GM19238 (cell line): ENCODE measurements around the gene ETV6.

Experiments
- DNase-seq: peaks from one replicate; pipeline ENCODE4 v3.0.0; 2011; ENCODE audit warnings: low spot score; ENCODE audit not compliant: insufficient read length

Gene ETV6

DNA sequence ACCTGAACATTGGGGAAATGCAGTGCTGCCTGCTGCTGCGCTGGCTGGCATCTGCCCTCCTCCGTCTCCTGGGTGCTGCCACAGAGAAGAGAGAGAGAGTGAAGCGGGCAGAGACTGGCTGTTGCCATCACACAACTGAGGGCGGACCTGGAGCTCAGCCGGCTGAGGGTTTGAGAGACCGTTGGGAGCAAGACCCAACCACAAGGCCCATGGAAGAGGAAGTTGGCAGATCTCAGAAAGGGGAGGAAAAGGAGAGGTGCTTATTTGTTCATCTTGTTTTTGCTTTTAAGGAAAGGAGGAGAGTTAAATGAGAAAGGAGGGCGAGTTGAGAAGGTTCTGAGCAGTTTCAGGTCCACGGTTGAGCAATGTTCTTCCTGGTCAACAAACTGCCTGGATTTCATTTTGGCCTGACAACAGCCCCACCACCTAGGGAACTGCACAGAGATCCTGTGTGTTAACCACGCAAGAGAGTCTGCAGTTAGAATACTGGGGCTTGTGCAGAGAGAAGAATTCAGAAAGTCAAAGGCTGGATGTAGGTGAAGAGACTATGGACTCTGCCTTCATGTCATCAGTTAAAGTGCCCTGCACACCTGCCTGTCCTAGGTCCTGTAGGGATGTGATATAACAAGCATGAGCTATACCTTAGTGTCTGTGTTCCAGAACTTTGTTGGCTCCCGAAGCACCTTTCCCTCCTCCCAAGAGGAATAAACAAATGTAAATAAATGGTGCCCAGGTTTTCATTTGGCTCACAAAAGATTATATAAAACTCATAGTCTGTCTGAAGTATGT, 124.6 kb downstream of the ETV6 start:
- no peak for DNase-seq

DNA sequence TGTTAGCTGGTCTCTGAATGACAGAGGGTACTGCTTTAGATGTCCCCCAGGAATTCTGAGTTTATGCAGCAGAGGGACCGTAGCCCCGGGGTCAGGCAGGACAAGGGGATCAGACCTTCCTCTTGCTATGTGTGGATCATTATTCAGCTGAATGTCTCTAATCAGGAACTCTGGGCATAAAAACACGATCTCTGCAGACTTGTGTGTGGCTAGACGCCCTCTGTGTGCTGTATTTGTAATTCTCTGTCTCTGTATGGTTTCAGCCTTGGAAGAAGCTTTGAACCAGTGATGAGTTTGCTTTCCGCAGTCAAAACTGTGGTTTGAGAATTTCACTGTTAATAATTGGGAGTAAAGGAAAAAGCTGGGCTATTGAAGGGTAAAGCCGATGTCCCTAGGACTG, 125.3 kb downstream of the ETV6 start:
- DNase-seq, result no peak

DNA sequence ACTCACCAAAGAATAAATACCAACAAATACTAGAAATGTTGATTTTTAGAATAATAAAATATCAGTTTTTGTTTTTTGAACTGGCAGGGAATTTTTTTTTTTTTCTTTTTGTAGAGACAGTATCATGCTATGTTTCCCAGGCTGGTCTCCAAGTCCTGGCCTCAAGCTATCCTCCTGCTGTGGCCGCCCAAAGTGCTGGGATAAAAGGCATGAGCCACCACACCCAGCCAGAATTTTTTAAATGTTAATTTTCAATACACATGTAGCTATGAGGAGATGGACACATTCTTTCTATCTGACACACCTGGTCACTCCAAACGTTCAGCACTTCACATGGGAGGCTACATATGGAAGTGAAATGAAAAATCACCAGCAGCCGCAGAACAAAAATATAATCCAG, 126.8 kb downstream of the ETV6 start:
- DNase-seq, result no peak

DNA sequence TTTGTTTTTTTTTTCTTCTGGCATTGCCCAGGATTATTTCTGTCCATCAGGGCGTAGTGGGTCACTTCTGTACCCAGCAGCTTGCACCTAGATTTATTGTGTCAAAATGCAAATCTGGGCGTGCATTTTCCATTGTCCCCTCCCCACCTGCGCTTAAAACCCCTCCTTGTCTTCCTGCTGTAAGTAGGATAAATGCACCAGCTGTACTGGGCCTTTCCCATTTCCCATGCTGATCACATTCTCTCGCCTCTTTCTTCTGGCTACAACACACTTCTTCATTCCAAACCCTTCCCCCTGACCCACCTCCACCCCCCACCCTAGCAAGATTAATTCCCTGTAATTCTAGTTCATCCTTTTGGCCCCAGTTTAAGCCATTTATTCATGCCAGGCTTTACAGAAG, 128.0 kb downstream of the ETV6 start:
- DNase-seq, result no peak

DNA sequence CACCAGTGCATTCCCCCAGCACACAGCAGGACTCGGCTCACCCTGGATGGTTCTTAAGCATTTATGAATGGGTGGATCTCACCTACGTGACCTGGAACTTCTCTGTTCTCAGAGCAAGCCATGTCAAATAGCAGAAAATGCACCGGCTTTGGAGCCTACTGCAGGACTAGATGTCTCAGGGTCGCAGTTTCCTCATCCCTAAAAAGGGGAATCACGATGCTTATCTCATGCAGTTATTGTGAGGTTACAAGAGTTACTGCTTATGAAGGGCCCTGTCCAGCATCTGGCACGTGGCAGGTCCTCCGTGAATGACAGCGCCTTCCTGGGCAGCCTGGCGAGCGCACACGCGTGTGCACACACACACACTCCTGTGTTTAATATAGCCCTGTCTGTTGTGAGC, 128.5 kb downstream of the ETV6 start:
- no peak for DNase-seq

DNA sequence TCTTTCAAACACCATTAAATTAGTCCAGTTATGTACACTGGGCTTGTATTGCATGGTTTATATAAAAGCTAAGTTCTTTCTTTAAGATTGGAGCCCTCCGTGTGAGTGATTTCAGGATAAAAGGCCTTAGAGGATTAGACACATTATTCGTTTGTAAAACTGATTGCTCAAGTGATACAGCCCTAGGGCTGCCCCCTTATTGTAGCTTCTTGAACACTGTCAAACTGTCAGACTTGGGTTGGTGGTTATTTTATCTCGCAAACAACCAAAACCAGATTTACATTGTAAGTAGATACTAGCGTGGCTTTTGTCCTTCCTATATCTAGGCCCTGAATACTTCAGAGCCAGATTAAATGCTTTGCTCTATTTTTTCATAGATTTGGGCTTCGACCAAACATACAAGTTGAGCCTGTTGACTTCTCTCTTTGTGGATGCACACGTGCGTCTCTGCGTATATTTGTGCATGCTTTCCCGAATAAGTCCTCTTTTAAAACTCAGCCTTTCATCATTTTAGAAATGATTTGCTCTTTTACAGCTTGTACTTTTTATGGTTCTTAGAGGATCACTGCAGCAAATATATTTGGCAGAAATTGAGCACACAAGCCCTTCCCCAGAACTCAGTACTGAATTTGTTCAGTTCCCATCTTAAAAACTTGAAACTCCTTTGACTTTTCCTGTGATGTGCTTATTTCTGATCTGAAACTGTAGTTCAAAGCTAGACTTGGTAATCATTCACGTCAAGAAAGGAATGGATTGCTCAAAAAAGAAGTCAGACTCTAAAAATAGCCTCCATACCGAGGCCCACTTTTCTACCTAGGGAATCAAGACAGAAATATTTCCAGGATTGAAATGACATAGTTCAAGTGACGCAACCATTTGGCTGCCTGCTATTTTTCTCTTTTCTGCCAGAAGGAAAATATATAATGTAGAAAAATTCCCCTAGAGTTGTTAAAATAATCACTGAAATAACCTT, 129.5 kb downstream of the ETV6 start:
- no peak for DNase-seq

DNA sequence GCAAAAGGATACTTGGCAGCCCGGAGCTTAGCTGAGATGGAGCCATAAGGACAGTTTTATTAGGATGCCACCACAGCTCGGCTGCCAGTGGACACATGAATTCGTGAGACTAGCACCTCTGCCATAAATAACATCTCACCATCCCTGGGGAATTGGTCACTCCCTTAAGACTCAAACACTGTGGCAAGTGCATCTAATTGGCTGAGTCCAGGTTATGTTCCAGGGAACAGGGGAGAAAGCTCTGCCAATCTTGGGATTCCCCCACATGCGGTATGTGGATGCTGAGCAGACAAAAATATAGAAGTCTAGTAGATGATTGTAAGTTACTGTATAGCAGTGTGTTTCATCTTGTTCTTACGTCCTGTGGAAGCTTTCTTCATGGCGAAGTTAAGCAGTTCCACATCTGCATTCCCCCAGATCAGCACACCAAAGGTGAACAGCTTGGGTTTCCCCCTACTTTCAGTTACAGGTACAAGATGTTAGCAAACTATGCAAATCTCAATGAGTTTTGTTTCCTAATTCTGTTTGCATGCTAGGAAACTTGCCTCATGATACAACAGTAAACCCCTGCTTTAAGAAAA, 131.1 kb downstream of the ETV6 start:
- DNase-seq, result peak; percentile 35

DNA sequence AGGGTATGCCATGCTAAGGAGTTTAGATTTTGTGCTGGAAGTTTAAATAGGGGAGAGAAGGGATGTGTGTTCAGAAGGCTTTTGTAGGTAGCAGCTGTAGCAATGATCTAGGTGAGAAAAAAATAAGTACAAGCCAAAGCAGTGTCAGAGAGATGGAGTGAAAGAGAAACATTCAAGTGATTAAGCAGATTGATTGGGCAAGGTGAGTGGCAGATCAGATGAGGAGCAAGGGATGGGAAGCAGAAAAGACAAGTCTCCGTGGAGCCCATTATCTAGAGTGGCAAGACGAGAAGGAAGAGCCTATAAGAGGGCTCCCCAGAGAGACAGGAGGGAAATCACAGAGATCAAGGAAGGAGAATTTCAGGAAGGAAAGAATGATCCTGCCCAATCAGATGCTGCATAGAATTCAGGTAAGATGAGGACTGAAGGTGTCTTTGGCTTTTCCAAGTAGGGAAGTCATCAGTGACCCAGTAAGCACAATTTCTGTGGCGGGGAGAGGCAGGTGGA, 133.5 kb downstream of the ETV6 start:
- no peak for DNase-seq

DNA sequence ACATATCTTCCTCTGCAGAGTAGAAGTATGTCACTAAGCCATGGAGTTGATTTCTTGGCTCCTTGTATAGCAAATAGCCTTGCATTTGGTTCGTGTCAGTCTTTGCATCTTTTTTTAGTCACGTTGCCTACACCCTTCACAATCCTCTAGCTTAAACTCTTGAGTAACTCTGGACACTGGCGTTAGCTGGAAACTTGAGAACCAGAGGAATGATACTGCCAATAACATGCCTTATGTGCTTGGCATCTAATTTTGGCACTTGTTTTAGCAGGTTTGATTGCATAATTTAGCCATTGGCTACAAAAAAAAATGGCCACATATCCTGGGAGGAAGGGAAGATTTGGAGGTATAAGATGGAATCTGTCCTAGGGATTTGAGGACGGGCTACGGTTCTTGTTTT, 136.2 kb downstream of the ETV6 start:
- DNase-seq, result no peak

DNA sequence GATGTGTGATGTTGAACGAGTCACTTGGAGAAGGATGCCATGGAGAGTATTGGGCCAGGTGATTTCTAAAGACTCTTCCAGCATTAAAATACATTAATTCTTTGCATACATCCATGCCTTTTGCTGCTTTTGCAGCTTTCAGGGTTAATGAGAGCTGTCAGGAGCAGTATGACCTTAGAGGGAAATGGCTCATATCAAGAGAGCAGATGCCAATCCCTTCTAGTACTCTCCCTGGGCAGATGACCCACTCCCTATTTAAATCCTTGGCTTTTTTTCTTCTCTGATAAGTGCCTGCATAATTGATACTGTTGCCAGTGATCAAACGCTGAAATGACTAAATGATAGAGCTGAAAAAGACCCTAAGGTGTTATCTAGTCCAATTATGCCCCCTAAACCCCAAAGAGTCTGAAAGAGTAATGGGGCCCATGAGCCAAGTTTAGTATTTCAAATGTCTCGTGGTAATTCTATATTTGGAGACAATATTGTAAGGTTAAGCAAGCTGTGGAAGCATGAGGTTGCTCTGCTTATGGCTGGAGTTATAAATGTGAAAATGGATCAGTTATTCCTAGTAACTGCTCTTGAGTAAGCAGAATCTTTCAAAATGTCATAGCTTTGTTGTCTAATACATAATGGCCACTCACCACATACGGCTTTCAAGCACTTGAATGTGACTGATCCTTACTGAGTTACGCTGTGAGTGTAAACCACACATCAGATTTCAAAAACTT, 137.3 kb downstream of the ETV6 start:
- no peak for DNase-seq

DNA sequence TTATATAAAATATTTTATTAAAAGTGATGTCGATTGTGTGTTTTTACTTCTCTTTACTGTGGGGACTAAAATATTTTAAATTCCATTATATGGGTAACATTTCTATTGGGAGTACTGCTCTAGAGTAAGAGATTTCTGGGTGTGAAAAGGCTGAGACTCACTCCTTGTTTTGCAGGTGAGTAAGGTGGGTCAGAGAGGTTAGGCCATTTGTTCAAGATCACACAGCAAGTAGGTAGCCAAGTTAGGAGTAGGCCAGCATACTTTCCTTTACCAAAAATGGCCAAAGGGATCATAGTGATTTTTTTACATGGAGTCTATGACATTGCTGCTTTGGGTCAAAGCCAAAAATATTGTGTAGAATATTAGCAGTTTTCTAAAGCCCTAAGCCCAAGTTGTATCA, 138.0 kb downstream of the ETV6 start:
- DNase-seq, result no peak

DNA sequence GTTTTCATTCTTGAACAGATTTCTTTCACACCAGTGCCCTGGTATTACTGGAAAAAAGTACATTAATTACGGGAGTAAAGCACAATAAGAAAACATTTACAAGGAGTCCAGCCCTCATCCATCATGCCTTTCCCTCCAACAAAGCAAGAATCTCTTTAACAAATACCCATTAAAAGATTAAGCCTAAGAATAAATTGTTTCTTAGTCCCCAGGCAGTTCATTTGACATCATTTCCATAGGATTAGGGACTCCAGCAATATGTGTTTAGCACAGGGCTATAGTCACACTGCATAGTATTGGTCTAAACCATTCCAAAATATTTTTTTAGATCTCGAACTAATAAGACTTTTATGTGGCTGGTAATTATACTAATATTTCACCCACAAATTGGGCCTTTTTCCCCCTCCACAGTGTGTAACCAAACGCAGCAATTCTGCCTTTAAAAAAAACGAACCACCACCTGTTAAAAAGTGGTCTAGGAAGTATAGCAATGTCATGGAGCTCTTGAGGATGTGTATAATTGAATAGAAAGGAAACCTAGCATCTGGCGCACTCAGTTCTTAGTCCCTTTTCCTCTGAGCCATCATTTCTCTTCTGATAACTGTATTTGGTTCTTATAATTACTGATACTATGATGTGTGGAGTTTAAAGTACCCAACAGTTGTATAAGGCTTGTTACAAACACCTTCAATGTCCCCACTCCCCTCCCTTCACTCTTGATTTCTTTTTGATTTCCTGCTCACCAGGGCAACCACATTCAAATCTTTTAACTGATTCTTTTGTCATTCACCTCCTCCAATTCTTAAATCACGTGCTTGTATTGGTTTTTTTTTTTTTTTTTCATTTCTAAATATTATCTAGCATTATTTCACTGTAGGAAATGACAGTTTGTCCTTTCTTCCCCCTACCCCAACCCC, 138.7 kb downstream of the ETV6 start:
- DNase-seq, result no peak

DNA sequence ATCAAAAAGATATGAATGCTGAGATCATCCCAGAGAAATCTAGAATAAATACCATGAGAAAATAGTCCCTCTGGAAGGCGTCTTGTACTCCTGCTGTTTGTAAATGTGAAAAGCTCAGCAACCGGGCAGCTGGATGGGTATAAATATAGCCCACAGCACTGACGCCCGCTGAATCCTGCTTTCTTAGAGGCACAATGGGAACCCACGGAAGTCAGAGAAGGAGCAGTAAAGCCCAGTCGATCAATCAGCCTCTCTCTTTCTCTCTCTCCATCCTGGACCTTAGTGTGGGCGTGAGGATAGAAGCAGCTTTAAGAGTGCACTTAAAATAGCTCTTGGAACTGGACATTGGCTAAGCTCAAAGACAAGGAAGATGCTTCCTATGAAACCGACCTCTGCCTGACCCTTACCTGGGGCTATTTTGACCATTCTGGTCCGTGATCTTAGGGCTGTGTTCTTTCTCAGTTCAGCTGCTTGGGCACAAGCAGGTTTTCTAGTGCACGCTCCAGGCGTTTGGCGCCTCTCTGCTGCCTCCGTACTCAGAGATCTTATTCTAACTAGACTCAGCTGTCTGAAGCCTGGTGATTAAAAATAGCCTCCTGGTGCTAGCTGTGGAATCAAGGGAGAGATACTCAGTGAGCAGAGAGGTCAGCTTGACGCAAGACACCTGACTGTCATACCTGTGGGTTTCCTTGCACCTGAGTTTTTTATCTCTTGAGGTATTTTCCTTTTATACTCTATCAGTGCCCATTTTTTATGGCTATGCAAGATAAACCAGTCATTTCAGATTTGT, 144.6 kb downstream of the ETV6 start:
- DNase-seq, result no peak

DNA sequence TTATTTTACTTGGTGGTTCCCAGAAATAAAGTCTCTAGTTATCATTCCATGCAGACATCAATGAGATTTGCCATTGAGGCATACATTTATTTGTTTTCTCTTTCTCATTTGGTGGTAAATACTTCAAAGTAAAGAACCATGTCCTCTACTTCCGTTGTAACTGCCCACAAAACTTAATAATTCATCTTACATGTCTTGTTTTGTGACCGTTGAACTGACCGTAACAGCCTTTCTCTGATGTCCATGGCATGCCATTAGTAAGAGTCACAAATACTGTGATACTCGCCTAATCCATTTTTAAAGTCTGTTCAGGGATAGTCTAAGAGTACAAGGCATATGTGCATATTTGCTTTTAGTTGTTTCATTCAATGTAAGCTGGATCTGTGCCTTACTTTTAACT, 145.3 kb downstream of the ETV6 start:
- DNase-seq, result no peak

DNA sequence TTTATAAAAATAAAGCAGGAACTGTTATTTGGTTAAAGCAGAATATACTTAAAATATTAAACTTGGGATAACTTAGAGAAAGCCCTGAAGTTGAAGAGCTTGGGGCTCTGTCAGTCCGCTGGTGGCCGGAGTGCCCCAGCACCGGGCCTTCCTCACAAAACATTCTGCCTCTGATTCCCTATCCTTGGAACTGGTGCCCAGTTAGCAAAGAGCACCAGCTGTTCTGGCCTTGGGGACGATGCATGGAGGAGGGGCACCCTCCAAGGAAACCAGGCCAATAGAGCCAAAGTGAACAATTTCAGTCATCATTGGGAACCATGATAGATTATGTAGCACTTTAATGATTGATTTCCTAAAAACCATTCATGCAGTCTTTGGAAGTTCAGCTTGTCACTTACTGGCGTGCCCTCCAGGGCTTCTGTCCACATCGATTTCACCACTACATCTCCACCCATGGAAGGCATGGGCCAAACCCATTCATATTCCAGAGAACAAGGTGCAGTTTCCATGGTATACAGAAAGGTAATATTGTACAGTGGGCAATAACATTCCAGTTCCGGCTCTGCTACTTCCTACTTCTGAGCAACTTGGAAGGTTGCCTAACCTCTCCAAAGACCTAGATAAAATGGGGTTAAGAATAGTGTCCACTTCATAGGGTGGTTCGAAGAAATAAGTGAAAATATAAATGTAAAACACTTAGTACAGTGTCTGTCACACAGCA, 145.9 kb downstream of the ETV6 start:
- no peak for DNase-seq

DNA sequence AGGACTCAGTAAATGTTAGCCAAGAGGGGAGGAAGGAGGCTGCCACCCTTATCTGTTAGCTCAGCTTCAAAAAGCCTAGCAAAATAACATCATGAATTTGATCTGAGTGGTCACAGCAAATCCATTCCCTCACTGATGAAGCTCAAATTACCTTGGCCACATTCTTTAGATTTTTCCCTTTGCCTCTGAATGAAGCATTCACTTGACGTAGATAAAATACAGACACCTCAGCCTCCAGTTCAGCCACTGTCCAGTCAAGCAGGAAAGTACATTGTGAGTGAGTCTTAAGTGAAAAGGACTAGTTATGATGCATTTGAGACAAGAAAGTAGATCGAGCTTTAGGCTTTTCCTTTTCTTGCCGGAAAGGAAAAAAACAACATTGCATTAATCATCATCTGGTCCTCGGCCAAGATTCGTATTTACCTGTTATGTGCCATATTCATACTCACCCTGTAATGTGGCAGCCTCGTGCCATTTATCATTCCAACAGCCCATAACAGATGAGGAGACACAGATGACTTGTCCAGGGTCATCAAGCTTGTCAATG, 146.5 kb downstream of the ETV6 start:
- DNase-seq, result no peak

DNA sequence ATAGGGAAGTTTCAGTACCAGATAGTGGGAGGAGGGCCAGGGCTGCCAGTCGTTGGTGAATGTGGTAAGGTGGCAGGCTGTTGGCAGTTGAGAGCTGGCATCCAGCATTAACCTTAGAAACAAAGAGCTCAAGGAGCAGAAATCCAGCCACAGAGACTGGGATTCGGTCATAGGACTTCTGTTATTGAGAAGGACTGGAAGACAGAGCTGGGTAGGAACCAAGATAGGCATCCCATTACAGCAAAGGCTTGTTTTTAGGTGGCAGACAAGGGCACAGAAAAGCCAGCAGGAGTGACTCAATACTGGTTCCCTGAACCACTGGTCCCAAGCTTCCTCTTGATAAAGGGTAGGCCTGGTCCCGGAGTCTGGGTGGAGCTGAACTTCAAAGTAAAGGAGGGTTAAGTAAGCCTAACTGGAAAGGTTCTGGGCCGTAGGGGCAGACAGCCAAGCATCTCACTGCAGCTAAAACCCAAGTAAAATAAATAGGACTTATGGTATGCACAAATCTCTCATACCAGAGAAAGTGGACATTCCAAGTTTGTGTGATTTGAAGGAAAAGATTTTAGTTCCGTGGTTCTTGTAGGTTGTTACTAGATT, 147.9 kb downstream of the ETV6 start:
- DNase-seq, result no peak
